ENCODE data around the gene TTLL13. TPM values are rescaled to one million over a fixed set of nuclear protein-coding genes. Genes with fewer than 3 reads are reported as not detected.
A peak's percentile ranks its signal among the peaks of the same experiment; 100 is the strongest.
"Not testable (repeated sequence)": the region's sequence is repeated elsewhere in the genome, so short reads cannot be mapped to it uniquely, and the experiment has no call there.

Gene TTLL13
- total RNA-seq, 6 donors from 2014 or later: 0.39 to 0.89 (median 0.49) TPM; not detected in 3

DNA sequence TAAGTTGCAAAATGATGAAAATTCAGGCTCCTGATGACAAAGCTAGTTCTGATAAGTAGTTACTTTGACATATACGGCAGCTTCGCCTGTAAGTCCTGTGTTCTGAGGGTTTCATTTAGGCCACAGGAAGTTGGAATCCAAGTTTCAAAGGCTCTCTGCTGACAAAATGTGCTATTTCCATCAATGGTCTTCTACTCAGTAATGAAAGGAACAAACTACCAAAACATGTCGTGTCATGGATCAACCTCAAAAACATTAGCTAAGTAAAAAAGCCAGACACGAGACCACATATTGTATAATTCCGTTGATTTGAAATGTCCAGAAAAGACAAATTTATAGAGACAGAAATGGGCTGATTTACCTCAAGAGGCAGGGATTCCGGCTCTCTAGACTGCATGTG, 38.6 kb downstream of the TTLL13 start:
- Histone ChIP-seq H3K36me3 (no peaks in the 10 kb centered on the region), H3K9me3 (no peaks in the 10 kb centered on the region), H3K4me3 (no peak overlapping the region), H3K27ac (no peak overlapping the region), H3K4me1 (peaks cover 0 to 5% (median 1%) of the 10 kb centered on the region in 4 donors), H3K27me3 (no peaks in the 10 kb centered on the region)
- 76 to 82% methylated on average over 6 of the region's 6 CpGs for WGBS, 2 donors
- TF ChIP-seq POLR2A (IDR thresholded peaks at IDR 0.05) (no peak), POLR2AphosphoS5 (IDR thresholded peaks at IDR 0.05) (no peak), CTCF (IDR thresholded peaks at IDR 0.05) (no peak), EP300 (IDR thresholded peaks at IDR 0.05) (no peak)
- ATAC-seq (ENCODE audit: low FRiP score in 2 of 2): no peak
- no peak for DNase-seq

- ATAC-seq (ENCODE audit: low FRiP score in 2 of 2) (no peak), DNase-seq (peak in 1 of 2 donors; percentile 62)
These were observed 42.5 kb downstream of the TTLL13 start for GRCh38 chr15:90291679-90292356.

GRCh38 chr15:90293040-90293810, 43.9 kb downstream of the TTLL13 start:
- WGBS, 2 donors: 53 to 55% methylated on average over 10 to 12 of the region's 13 CpGs
- not testable (repeated sequence) for H3K36me3 ChIP-seq, H3K27me3 ChIP-seq, H3K4me1 ChIP-seq, H3K4me3 ChIP-seq, H3K9me3 ChIP-seq
- peak overlapping the region in 2 of 4 donors; percentile 33 to 43 for H3K27ac ChIP-seq
- peak; percentile 65 to 91 for ATAC-seq (ENCODE audit: low FRiP score in 2 of 2)
- peak; percentile 65 to 95 for DNase-seq
- peak; percentile 73 to 89 (median 87) for TF ChIP-seq CTCF (IDR thresholded peaks at IDR 0.05)
- peak in 1 of 4 donors; percentile 38 for TF ChIP-seq POLR2A (IDR thresholded peaks at IDR 0.05)
- TF ChIP-seq POLR2AphosphoS5 (IDR thresholded peaks at IDR 0.05): peak in 1 of 2 donors; percentile 25

More at GRCh38 chr15:90291679-90292356, 42.5 kb downstream of the TTLL13 start:
- H3K27me3 ChIP-seq: no peaks in the 10 kb centered on the region
- H3K4me1 ChIP-seq: peaks cover 0 to 9% (median 4%) of the 10 kb centered on the region in 4 donors
- H3K4me3 ChIP-seq: no peak overlapping the region
- H3K9me3 ChIP-seq: no peaks in the 10 kb centered on the region
- TF ChIP-seq EP300 (IDR thresholded peaks at IDR 0.05) (no peak), CTCF (IDR thresholded peaks at IDR 0.05) (no peak), POLR2A (IDR thresholded peaks at IDR 0.05) (no peak), POLR2AphosphoS5 (IDR thresholded peaks at IDR 0.05) (no peak)
- no peaks in the 10 kb centered on the region for H3K36me3 ChIP-seq
- 65 to 75% methylated on average over 15 of the region's 16 CpGs for WGBS, 2 donors
- H3K27ac ChIP-seq: no peak overlapping the region

DNA sequence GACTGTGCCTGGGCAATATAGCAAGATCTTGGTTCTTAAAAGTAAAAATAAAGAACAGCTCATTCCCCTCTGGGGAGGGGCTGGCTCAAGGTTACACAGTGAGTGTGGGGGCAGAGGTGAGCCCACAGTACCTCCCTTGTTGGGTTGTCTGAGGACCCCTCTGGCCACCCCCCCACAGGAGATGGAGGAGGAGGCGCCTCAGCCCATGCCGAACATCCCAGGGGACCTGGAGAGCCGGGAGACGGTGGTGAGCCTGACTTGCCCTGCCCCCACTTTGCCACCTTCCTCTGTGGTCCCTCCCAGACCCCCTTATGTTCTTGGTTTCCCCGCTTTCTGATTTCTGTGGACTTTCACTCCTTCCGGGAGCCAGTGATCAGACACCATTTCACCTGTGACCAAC, 44.8 kb downstream of the TTLL13 start:
- ATAC-seq (ENCODE audit: low FRiP score in 2 of 2): no peak
- H3K27me3 ChIP-seq: no peaks in the 10 kb centered on the region
- H3K4me1 ChIP-seq: peaks cover 0 to 9% (median 0%) of the 10 kb centered on the region in 4 donors
- no peaks in the 10 kb centered on the region for H3K36me3 ChIP-seq
- H3K27ac ChIP-seq: no peak overlapping the region
- no peak overlapping the region for H3K4me3 ChIP-seq
- H3K9me3 ChIP-seq: no peaks in the 10 kb centered on the region
- no peak for TF ChIP-seq POLR2AphosphoS5 (IDR thresholded peaks at IDR 0.05)
- no peak for TF ChIP-seq POLR2A (IDR thresholded peaks at IDR 0.05)
- no peak for TF ChIP-seq EP300 (IDR thresholded peaks at IDR 0.05)
- no peak for TF ChIP-seq CTCF (IDR thresholded peaks at IDR 0.05)
- 84 to 88% methylated on average over 6 of the region's 6 CpGs for WGBS, 2 donors
- DNase-seq: no peak

Data from upper lobe of left lung (tissue), 6 donors.